Left ventricle myocardium inferior (tissue), 1 donor: ENCODE data around the gene MMP10. TPM values are rescaled to one million over a fixed set of nuclear protein-coding genes. Genes with fewer than 3 reads are reported as not detected.

ENCODE experiments used
- DNase-seq: peaks from one replicate; pipeline ENCODE4 v3.0.0-alpha.2; 2020
- H3K27ac ChIP-seq: fragments of 200-600 bp; replicated peaks from 2 replicates; pipeline ENCODE4 v1.8.0; 2021
- H3K27me3 ChIP-seq: fragments of 200-600 bp; 2 replicates; pipeline ENCODE4 v1.8.0; 2021; ENCODE audit warnings: low read depth
- H3K36me3 ChIP-seq: fragments of 200-600 bp; 2 replicates; pipeline ENCODE4 v1.8.0; 2021
- H3K4me1 ChIP-seq: fragments of 200-600 bp; 2 replicates; pipeline ENCODE4 v1.8.0; 2021
- H3K4me3 ChIP-seq: fragments of 200-600 bp; 2 replicates; pipeline ENCODE4 v1.8.0; 2021; ENCODE audit warnings: mild to moderate bottlenecking, moderate library complexity
- H3K9me3 ChIP-seq: fragments of 200-600 bp; replicated peaks from 2 replicates; pipeline ENCODE4 v1.8.0; 2021
- intact Hi-C: fragments of 100-400 bp; cut with micrococcal nuclease; formaldehyde crosslinking; loops from one replicate; pipeline ENCODE4 v1.11.0; 2022
- total RNA-seq: library from RNA; stranded (reverse); fragmentation: NEBNext Ultra II Directional; extraction: Animal tissue kit (Norgen Biotek cat#: 25700); gene quantifications from one replicate; pipeline ENCODE4 v1.2.1, GENCODE V29; 2021
- TF ChIP-seq, protein P1 (sequence below): fragments of 200-600 bp; IDR thresholded peaks from 2 replicates; pipeline ENCODE4 v1.8.0; 2021; ENCODE audit warnings: antibody characterized with exemption, mild to moderate bottlenecking, borderline replicate concordance
- donor health status: DM: no; HTN: yes; CAD: no; lungs with severe emphysema.

The MMP10 gene
- total RNA-seq, 1 donor from 2014 or later, result not detected

DNA sequence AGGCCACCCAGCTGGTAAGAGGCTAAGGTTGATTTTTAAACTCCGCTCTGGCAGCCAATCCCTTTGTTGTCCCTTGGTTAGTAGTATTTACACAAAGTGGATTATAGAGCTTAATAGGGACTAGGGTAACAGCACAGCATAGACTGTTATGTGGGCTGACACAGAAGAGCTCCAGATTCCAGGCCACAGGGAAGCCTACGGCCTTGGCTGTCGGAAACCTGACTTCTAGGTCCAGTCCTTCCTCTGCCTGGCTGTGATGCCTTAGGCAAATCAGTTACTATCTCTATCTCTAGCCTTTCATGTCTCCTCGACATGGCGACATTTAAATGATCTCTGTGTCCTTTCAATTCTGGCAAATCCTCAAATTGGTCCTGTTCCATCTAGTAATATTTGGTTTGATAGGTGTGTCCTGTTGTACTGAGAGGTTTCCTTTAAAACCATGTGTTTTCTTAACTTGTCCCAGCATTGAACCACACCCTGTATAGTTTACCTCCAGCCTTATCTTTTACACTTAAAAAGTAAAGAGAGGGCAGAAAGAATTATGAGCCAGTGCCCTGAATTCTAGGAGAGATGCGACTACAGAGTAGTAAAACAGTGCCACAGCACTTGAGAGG, 13.4 kb upstream of the MMP10 start:
- no peaks in the 10 kb centered on the region for H3K36me3 ChIP-seq
- DNase-seq, result no peak
- no peaks in the 10 kb centered on the region for H3K27me3 ChIP-seq
- no peak overlapping the region for H3K4me3 ChIP-seq
- intact Hi-C loops, result no loop called here
- no peak overlapping the region for H3K27ac ChIP-seq
- TF ChIP-seq, protein P1, sequence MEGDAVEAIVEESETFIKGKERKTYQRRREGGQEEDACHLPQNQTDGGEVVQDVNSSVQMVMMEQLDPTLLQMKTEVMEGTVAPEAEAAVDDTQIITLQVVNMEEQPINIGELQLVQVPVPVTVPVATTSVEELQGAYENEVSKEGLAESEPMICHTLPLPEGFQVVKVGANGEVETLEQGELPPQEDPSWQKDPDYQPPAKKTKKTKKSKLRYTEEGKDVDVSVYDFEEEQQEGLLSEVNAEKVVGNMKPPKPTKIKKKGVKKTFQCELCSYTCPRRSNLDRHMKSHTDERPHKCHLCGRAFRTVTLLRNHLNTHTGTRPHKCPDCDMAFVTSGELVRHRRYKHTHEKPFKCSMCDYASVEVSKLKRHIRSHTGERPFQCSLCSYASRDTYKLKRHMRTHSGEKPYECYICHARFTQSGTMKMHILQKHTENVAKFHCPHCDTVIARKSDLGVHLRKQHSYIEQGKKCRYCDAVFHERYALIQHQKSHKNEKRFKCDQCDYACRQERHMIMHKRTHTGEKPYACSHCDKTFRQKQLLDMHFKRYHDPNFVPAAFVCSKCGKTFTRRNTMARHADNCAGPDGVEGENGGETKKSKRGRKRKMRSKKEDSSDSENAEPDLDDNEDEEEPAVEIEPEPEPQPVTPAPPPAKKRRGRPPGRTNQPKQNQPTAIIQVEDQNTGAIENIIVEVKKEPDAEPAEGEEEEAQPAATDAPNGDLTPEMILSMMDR, result no peak
- no peaks in the 10 kb centered on the region for H3K9me3 ChIP-seq
- H3K4me1 ChIP-seq, result peaks cover 5% of the 10 kb centered on the region

DNA sequence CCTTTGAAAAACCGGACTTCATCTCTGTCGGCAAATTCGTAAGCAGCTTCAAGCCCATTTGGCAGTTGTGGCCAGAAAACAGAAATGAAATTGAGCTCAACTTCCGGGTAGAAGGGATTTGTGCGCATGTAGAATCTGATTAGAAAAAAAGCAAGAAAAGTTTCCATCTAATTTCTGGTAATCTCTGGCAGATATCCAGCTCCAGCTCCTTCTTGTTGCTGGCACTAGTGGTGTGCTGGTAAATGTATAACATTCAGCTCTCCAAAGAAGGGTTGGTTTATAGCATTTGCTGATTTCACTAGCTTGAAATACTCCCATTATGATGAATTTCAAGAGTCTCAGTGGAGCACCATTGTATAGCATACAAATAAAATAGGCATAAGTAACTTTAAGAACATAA, 12.2 kb upstream of the MMP10 start:
- intact Hi-C loops, result no loop called here

DNA sequence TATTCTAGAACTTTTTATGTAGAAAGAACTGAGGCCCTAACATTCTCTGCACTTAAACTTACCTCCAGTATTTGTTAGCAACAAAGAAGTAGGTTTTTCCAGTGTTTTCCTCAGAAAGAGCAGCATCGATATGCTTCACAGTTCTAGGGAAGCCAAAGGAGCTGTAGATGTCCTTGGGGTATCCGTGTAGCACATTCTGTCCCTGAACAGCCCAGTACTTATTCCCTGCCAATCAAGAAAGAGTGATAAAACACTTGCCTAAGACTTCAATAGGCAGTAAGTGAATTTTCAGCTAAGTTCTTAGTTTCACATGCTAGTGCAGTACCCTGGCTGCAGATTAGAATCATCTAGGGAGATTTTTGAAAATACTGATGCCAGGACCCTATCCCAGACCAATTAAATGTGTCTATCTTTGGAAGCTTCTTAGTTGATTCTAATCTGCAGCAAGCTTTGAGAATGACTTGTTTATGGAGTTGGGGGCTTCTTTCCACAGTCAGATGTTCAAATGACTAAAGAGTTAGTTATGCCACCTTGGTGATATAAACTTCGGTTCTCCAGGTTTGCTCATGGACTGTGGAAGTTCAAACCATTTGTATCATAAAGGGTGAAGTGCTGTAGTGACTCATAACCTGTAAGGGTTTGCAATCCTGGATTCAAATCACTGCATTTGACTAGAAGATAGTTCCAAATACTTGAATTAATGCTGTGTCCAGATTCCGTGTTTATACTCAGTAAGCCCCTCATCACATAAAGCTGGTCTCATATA, 11.0 kb upstream of the MMP10 start:
- H3K27me3 ChIP-seq, result no peaks in the 10 kb centered on the region
- no peaks in the 10 kb centered on the region for H3K9me3 ChIP-seq
- no peak for DNase-seq
- no peak overlapping the region for H3K27ac ChIP-seq
- TF ChIP-seq, protein P1, result no peak
- peaks cover 5% of the 10 kb centered on the region for H3K4me1 ChIP-seq
- intact Hi-C loops, result no loop called here
- H3K36me3 ChIP-seq, result no peaks in the 10 kb centered on the region
- H3K4me3 ChIP-seq, result no peak overlapping the region

More for the DNA sequence above, 12.2 kb upstream of the MMP10 start:
- TF ChIP-seq, protein P1, result no peak
- Histone ChIP-seq H3K4me3 (no peak overlapping the region), H3K27me3 (no peaks in the 10 kb centered on the region), H3K9me3 (no peaks in the 10 kb centered on the region), H3K36me3 (no peaks in the 10 kb centered on the region), H3K4me1 (peaks cover 5% of the 10 kb centered on the region), H3K27ac (no peak overlapping the region)
- no peak for DNase-seq

DNA sequence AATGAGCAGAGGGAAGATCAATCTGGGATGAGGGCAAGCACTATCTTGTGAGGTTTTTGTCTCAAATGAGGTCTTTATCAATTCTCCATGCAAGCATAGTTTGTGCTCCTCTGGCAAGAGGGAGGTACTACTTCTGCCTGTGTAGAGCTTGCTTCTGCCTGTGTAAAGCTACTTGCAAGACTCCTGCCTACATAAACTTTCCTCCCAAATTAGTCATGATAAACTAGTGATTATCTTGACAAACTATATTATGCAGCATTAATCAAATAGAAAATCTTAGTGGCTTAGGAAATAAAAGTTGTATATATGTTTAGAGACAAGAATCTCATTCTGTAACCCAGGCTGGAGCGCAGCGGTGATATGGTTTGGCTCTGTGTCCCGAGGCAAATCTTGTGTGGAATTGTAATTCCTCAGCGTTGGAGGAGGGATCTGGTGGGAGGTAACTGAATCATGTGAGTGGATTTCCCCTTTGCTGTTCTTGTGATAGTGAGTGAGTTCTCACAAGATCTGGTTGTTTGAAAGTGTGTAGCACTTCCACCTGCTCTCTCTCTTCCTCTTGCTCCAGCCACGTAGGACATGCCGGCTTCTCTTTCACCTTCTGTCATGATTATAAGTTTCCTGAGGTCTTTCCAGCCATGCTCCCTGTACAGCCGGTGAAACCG, 8.0 kb upstream of the MMP10 start:
- Histone ChIP-seq H3K9me3 (no peaks in the 10 kb centered on the region), H3K4me1 (no peaks in the 10 kb centered on the region), H3K36me3 (no peaks in the 10 kb centered on the region), H3K27me3 (no peaks in the 10 kb centered on the region), H3K4me3 (no peak overlapping the region), H3K27ac (no peak overlapping the region)
- intact Hi-C loops, result no loop called here
- TF ChIP-seq, protein P1, result no peak
- no peak for DNase-seq

DNA sequence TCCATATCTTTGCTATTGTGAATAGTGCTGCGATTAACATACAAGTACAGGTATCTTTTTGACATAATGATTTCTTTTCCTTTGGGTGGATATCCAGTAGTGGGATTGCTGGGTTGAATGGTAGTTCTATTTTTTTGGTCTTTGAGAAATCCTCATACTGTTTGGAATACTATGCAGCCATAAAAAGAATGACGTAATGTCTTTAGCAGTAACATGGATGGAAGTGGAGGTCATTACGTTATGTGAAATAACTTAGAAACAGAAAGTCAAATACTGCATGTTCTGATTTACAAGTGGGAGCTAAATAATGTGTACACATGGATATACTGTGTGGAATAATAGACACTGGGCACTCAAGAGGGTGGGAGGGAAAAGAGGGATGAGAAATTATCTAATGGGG, 4.0 kb upstream of the MMP10 start:
- TF ChIP-seq, protein P1, result no peak
- Histone ChIP-seq H3K36me3 (no peaks in the 10 kb centered on the region), H3K4me3 (no peak overlapping the region), H3K4me1 (no peaks in the 10 kb centered on the region), H3K27me3 (no peaks in the 10 kb centered on the region), H3K9me3 (no peaks in the 10 kb centered on the region), H3K27ac (no peak overlapping the region)
- intact Hi-C loops, result no loop called here
- no peak for DNase-seq
